ENCODE results near the gene C19orf53.

DNA sequence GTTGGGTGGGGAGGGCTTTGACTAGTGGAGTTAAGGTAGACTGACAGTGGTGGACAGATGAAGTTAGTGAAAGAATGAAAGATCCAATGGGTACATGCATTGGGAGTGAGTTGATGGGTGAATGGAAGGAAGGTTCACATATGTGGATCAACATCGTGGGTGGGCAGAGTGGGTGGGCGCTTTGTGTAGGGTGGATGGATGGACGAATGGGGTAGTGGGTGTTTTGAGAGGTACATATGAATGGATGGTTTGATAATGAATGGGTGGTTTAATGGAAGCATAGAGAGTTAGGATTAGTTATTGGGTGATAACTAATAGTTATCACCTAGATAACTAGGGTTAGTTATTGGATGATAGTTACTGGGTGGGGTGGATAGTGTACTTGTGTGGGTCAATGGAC is 32.5 kb downstream of the C19orf53 start:
- TF ChIP-seq, protein P1, sequence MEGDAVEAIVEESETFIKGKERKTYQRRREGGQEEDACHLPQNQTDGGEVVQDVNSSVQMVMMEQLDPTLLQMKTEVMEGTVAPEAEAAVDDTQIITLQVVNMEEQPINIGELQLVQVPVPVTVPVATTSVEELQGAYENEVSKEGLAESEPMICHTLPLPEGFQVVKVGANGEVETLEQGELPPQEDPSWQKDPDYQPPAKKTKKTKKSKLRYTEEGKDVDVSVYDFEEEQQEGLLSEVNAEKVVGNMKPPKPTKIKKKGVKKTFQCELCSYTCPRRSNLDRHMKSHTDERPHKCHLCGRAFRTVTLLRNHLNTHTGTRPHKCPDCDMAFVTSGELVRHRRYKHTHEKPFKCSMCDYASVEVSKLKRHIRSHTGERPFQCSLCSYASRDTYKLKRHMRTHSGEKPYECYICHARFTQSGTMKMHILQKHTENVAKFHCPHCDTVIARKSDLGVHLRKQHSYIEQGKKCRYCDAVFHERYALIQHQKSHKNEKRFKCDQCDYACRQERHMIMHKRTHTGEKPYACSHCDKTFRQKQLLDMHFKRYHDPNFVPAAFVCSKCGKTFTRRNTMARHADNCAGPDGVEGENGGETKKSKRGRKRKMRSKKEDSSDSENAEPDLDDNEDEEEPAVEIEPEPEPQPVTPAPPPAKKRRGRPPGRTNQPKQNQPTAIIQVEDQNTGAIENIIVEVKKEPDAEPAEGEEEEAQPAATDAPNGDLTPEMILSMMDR (IDR thresholded peaks at IDR 0.05; ENCODE audit: extremely low read depth in 1 of 2, insufficient read depth in 1 of 2, low read depth in 1 of 2, low read length in 2 of 2) = no peak
- TF ChIP-seq EZH2 (IDR thresholded peaks at IDR 0.05; ENCODE audit: borderline replicate concordance, low read depth, low read length, severe bottlenecking) = no peak
- TF ChIP-seq, protein P2, sequence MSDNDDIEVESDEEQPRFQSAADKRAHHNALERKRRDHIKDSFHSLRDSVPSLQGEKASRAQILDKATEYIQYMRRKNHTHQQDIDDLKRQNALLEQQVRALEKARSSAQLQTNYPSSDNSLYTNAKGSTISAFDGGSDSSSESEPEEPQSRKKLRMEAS (IDR thresholded peaks at IDR 0.05; ENCODE audit: insufficient read depth, insufficient read length) = no peak
- no peak for TF ChIP-seq POLR2AphosphoS5 (IDR thresholded peaks at IDR 0.05; ENCODE audit: insufficient read depth, low read depth, low read length)
- TF ChIP-seq JUN (IDR thresholded peaks at IDR 0.05; ENCODE audit: borderline replicate concordance, insufficient read depth, insufficient read length, low read depth) = no peak
- TF ChIP-seq POLR2A (IDR thresholded peaks at IDR 0.05; ENCODE audit: low read depth, low read length) = no peak
- no peak for TF ChIP-seq GATA2 (IDR thresholded peaks at IDR 0.05; ENCODE audit: insufficient read depth, insufficient read length, low read depth, low read length)
